Thymus (tissue), 11 donors: Measurements from ENCODE around the gene EPG5. TPM values are rescaled to one million over a fixed set of nuclear protein-coding genes. Genes with fewer than 3 reads are reported as not detected.
"Not testable (repeated sequence)": the region's sequence is repeated elsewhere in the genome, so short reads cannot be mapped to it uniquely, and the experiment has no call there.

Experiments used
- DNase-seq, 9 donors: peaks; one replicate each; pipeline ENCODE4 v3.0.0-alpha.2; 2013; ENCODE audit warnings: low spot score in 9 of 9, low read depth in 6 of 9, missing footprints in 1 of 9
- H3K27ac ChIP-seq, 2 donors: one replicate each; pipeline ENCODE4 v1.5.1; 2013; ENCODE audit warnings: control low read depth in 1 of 2, low read depth in 1 of 2, low read length in 1 of 2, mild to moderate bottlenecking in 1 of 2, moderate library complexity in 1 of 2
- H3K27me3 ChIP-seq, 2 donors: one replicate each; pipeline ENCODE4 v1.5.1; 2013; ENCODE audit warnings: low read length in 1 of 2; ENCODE audit not compliant: control insufficient read depth in 2 of 2, insufficient read depth in 1 of 2
- H3K36me3 ChIP-seq, 2 donors: one replicate each; pipeline ENCODE4 v1.5.1; 2013; ENCODE audit warnings: low read length in 1 of 2, mild to moderate bottlenecking in 1 of 2, moderate library complexity in 1 of 2; ENCODE audit not compliant: control insufficient read depth in 2 of 2, insufficient read depth in 2 of 2
- H3K4me1 ChIP-seq, 2 donors: one replicate each; pipeline ENCODE4 v1.5.1; 2013; ENCODE audit warnings: low read length in 2 of 2; ENCODE audit not compliant: control insufficient read depth in 2 of 2, insufficient read depth in 2 of 2
- H3K4me3 ChIP-seq, 2 donors: one replicate each; pipeline ENCODE4 v1.5.1; 2013; ENCODE audit warnings: low read length in 2 of 2, control low read depth in 1 of 2, mild to moderate bottlenecking in 1 of 2
- H3K9me3 ChIP-seq, 2 donors: one replicate each; pipeline ENCODE4 v1.5.1; 2013; ENCODE audit warnings: low read length in 1 of 2, mild to moderate bottlenecking in 1 of 2; ENCODE audit not compliant: control insufficient read depth in 2 of 2, insufficient read depth in 1 of 2
- WGBS: extraction: QIAGEN DNeasy Blood & Tissue Kit; methylation state at CpG from one replicate; pipeline ENCODE4 v1.1.7; 2013; 5-methylcytosine and 5-hydroxymethylcytosine counted together
- polyA plus RNA-seq: library from polyadenylated mRNA; stranded (reverse); fragments of 200-250 nt; gene quantifications from one replicate; pipeline ENCODE4 v1.2.3, GENCODE V29; 2013
- total RNA-seq: library from RNA; stranded (reverse); fragments of 120-200 nt; gene quantifications from one replicate; pipeline ENCODE4 v1.2.4, GENCODE V29; 2013
- donor health status: healthy.

Gene EPG5
- total and polyA plus RNA-seq, 2 donors = 10.7 to 14.9 TPM

DNA sequence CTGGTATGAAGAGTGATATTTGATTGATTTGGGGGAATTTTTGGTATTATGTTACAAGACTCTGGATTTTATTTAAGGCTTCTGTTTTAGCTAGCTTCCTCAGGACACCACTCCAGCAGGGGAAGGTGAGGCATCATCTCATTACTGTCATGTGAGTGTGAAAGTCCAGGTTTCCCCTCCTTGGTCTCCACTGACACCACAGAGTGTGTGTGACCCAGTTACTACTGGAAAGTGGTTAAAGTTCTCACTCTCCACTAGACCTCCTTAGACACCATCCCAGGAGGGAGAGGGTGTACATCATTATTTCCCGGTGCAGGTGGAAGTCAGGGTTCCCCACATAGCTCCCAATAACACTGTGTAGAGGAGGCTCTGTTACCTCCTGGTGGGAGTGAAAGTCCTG is 35.8 kb upstream of the EPG5 start:
- Histone ChIP-seq H3K27ac (no peak overlapping the region), H3K36me3 (no peaks in the 10 kb centered on the region), H3K4me1 (peaks cover 7 to 10% of the 10 kb centered on the region in 2 donors), H3K9me3 (peaks cover 0 to 6% of the 10 kb centered on the region in 2 donors), H3K4me3 (no peak overlapping the region), H3K27me3 (no peaks in the 10 kb centered on the region)
- no peak for DNase-seq
- 97% methylated on average over 1 of the region's 1 CpG for WGBS

DNA sequence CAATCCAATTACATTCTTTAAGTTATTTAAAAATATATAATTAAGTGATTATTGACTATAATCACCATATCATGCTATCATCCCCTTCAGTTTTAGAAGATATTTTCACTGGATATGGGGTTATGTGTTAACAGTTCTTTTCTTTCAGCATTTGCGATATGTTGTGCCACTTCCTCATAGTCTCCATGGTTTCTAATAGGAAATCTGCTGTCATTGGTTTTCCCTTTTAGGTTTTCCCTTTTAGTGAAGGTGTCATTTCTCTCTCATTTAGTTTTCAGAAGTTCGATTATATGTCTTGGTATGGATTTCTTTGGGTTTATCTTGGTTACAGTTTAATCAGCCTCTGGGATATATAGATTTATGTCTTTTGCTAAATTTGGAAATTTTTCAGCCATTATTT is 34.8 kb upstream of the EPG5 start:
- DNase-seq = no peak
- 95% methylated on average over 2 of the region's 2 CpGs for WGBS
- Histone ChIP-seq H3K27ac (no peak overlapping the region), H3K36me3 (no peaks in the 10 kb centered on the region), H3K9me3 (peaks cover 0 to 6% of the 10 kb centered on the region in 2 donors), H3K27me3 (no peaks in the 10 kb centered on the region), H3K4me3 (no peak overlapping the region), H3K4me1 (peaks cover 7 to 14% of the 10 kb centered on the region in 2 donors)

DNA sequence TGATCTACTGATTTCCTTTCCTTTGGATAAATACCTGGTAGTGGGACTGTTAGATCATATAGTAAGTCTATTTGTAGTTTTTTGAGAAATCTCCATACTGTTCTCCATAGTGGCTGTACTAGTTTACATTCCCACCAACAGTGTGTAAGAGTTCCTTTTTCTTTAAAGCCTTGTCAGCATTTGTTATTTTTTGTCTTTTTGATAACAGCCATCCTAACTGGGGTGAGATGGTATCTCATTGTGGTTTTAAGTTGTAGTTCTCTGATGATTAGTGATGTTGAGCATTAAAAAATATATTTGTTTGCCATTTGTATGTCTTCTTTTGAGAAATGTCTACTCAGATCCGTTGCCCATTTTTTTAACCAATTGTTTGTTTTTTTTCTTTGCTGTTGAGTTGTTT is 33.9 kb upstream of the EPG5 start:
- H3K4me3 ChIP-seq = no peak overlapping the region
- DNase-seq = no peak
- 33% methylated on average over 1 of the region's 1 CpG for WGBS

DNA sequence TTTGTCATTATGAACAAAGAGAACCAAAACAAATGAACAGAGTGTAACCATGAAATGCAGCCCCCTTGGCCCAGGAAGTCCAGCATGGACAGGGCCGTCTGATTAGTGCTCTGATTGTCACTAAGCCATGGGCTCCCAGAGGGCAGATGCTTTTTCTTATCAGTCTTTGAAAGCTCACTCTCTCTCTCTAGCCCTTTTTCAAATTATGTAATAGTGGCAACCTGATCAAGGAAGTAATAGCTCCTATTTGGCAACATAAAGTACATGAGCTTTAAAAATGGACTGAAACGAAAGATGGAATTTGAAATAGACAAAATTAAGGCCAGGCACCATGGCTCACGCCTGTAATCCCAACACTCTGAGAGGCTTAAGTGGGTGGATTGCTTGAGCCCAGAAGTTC is 32.4 kb upstream of the EPG5 start:
- Histone ChIP-seq H3K9me3 (peaks cover 0 to 6% of the 10 kb centered on the region in 2 donors), H3K4me3 (no peak overlapping the region), H3K4me1 (peaks cover 7 to 14% of the 10 kb centered on the region in 2 donors), H3K27ac (no peak overlapping the region), H3K36me3 (no peaks in the 10 kb centered on the region), H3K27me3 (no peaks in the 10 kb centered on the region)
- 93% methylated on average over 3 of the region's 3 CpGs for WGBS
- DNase-seq = no peak

More for the DNA sequence above, 33.9 kb upstream of the EPG5 start:
- H3K27me3 ChIP-seq = no peaks in the 10 kb centered on the region
- H3K9me3 ChIP-seq = peaks cover 0 to 6% of the 10 kb centered on the region in 2 donors
- H3K36me3 ChIP-seq = no peaks in the 10 kb centered on the region
- H3K4me1 ChIP-seq = peaks cover 7 to 14% of the 10 kb centered on the region in 2 donors
- no peak overlapping the region for H3K27ac ChIP-seq

DNA sequence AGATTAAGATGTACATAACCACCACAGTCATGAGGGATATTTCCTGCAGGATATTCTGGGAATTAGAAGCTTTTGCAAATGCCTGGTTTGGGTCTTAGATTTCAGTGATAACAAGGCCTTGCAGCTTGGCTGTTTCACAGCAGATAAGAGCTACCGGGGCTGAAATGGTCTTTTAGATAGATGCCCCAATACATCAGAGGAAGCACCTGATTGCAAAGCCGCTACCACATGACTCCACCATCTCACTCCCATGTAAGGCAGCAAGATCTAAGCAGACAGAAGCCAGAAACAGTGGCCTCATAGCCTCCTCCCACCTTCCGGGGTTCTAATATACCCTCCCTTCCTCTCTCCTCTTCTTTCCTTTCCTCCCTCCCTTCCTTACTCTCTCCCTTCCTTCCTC is 31.1 kb upstream of the EPG5 start:
- Histone ChIP-seq H3K27me3 (no peaks in the 10 kb centered on the region), H3K9me3 (peaks cover 0 to 5% of the 10 kb centered on the region in 2 donors), H3K4me3 (no peak overlapping the region), H3K36me3 (no peaks in the 10 kb centered on the region), H3K4me1 (peaks cover 7 to 14% of the 10 kb centered on the region in 2 donors), H3K27ac (peak overlapping the region; percentile 61 to 80)
- DNase-seq = peak in 6 of 9 donors; percentile 9 to 66 (median 26)
- WGBS = 25% methylated on average over 3 of the region's 3 CpGs

DNA sequence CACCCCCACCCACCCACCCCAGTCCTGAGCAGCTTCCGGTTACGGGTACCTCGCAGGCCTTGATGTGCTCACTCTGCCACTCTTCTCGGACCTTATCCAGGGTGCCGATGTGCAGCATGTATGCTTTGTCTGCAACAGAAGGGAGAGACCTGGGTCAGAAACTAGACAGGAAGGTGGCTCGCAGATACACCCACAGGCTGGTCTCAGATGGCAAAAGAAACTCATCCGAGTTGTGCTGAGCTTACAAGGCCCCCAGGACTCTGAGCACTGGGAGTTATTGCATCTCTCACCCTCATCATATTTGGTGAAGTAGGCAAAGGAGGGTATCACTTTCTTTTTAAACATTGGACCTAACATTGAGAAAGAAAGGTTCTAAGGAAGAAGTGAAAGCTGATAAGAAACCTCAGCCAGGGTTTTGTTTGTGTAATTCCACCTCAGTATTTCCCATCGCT is 30.6 kb upstream of the EPG5 start:
- 49% methylated on average over 8 of the region's 8 CpGs for WGBS
- peaks cover 0 to under 1% of the 10 kb centered on the region in 2 donors for H3K9me3 ChIP-seq
- peak in 5 of 9 donors; percentile 7 to 51 (median 24) for DNase-seq
- no peak overlapping the region for H3K4me3 ChIP-seq
- no peaks in the 10 kb centered on the region for H3K27me3 ChIP-seq
- no peaks in the 10 kb centered on the region for H3K36me3 ChIP-seq
- peaks cover 7 to 14% of the 10 kb centered on the region in 2 donors for H3K4me1 ChIP-seq
- H3K27ac ChIP-seq = peak overlapping the region; percentile 80 to 85

DNA sequence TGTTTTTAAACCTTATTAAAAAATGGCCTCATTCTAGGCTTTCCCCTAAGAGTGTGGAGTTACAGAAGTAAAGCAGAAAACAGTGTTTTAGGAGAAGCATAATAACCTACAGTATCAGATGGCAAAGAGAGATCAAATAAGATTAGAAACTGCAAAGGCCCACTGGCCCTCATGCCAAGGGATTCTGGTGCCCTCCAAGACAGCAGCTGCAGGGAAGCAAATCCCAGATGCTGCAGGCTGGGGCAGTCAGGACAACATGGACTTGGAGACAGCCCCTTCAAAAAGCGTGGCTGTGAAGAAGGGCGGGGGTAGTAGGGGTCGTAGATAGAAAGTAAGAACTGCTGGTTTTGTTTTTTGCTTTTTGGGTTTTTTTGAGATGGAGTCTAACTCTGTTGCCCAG is 28.3 kb upstream of the EPG5 start:
- Histone ChIP-seq H3K27me3 (no peaks in the 10 kb centered on the region), H3K27ac (no peak overlapping the region), H3K4me3 (no peak overlapping the region), H3K36me3 (no peaks in the 10 kb centered on the region), H3K4me1 (peaks cover 7 to 14% of the 10 kb centered on the region in 2 donors), H3K9me3 (no peaks in the 10 kb centered on the region)
- DNase-seq = no peak
- WGBS = over 99% methylated on average over 3 of the region's 3 CpGs

DNA sequence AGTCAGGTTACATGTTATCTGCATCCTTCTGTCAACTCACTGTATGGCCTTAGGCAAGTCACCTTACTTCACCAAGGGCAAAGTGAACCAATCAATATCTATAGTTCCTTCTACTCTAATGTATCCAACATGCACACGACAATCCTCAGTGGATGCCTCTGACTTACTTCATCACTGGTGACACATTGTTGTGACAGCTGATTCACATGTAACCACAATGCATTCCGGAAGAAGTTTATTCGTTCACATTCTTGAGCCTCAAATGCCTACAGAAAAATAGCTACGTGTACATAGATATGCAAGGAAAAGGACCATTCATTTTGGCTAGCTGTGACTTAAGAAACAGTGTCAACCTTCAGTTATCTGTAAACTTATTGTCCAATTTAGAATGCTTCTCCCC is 26.3 kb upstream of the EPG5 start:
- Histone ChIP-seq H3K36me3 (no peaks in the 10 kb centered on the region), H3K9me3 (no peaks in the 10 kb centered on the region), H3K27me3 (no peaks in the 10 kb centered on the region), H3K27ac (no peak overlapping the region), H3K4me1 (peaks cover 5 to 9% of the 10 kb centered on the region in 2 donors), H3K4me3 (no peak overlapping the region)
- DNase-seq = no peak
- WGBS = 97% methylated on average over 4 of the region's 4 CpGs

DNA sequence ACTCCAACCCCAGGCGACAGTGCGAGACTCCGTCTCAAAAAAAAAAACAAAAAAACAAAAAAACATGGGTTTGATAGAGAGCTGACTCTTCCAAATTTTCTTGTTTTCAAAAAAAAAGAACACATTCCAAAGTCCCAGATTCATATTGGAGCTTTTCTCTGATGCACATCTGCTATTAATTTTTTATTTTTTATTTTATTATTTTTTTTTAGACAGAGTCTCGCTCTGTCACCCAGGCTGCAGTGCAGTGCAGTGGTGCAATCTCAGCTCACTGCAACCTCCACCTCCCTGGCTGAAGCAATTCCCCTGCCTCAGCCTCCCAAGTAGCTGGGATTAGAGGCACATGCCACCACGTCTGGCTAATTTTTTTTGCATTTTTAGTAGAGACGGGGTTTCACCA is 25.4 kb upstream of the EPG5 start:
- DNase-seq = not testable (repeated sequence)

DNA sequence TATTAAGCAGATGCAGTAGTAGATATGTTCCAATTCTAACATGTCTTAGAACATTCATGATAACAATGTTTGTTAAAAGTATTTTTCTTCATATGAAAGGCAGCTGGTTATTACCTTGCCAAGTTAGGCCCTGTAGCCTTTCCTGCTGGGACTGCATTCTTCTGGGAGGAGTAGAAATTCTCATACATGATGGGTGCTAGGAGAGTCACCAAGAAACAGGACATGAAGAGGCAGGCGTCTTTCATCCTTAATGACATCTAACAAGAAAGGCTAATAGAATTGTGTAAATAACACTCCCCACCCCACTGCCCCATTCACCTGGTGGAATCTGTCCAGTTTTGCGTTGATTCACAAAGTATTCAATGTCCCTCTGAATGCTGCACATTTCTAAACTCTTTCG is 24.7 kb upstream of the EPG5 start:
- 95% methylated on average over 3 of the region's 3 CpGs for WGBS
- H3K4me3 ChIP-seq = no peak overlapping the region
- no peaks in the 10 kb centered on the region for H3K36me3 ChIP-seq
- H3K9me3 ChIP-seq = no peaks in the 10 kb centered on the region
- no peak for DNase-seq
- no peaks in the 10 kb centered on the region for H3K4me1 ChIP-seq
- no peaks in the 10 kb centered on the region for H3K27me3 ChIP-seq
- H3K27ac ChIP-seq = no peak overlapping the region

More for the DNA sequence above, 25.4 kb upstream of the EPG5 start:
- WGBS = 97% methylated on average over 6 of the region's 6 CpGs
- not testable (repeated sequence) for H3K4me3 ChIP-seq, H3K9me3 ChIP-seq, H3K4me1 ChIP-seq, H3K27ac ChIP-seq, H3K36me3 ChIP-seq, H3K27me3 ChIP-seq
